DMS79 (cell line): ENCODE data around the gene ADNP.

Experiments used
- DNase-seq: peaks from one replicate; lab custom pipeline; 2025; lab: John Stamatoyannopoulos, UW

ADNP gene

GRCh38 chr20:50872560-50873425, 58.4 kb downstream of the ADNP start:
- DNase-seq = no peak

GRCh38 chr20:50870561-50871161, 60.6 kb downstream of the ADNP start:
- DNase-seq = no peak

GRCh38 chr20:50868509-50869495, 62.4 kb downstream of the ADNP start:
- no peak for DNase-seq

GRCh38 chr20:50867805-50868204, 63.4 kb downstream of the ADNP start:
- no peak for DNase-seq

- DNase-seq = no peak
These were observed 64.4 kb downstream of the ADNP start for GRCh38 chr20:50866831-50867230.

GRCh38 chr20:50866036-50866685, 65.1 kb downstream of the ADNP start:
- no peak for DNase-seq

GRCh38 chr20:50865591-50865990, 65.6 kb downstream of the ADNP start:
- DNase-seq = no peak

- no peak for DNase-seq
These were observed 66.1 kb downstream of the ADNP start for GRCh38 chr20:50865114-50865513.

- DNase-seq = no peak
These were observed 68.7 kb downstream of the ADNP start for GRCh38 chr20:50862546-50862945.

GRCh38 chr20:50861012-50861411, 70.2 kb downstream of the ADNP start:
- no peak for DNase-seq

- no peak for DNase-seq
These were observed 72.1 kb downstream of the ADNP start for GRCh38 chr20:50859161-50859560.

GRCh38 chr20:50858525-50858924, 72.7 kb downstream of the ADNP start:
- no peak for DNase-seq

GRCh38 chr20:50857348-50857747, 73.9 kb downstream of the ADNP start:
- no peak for DNase-seq

- DNase-seq = no peak
These were observed 74.7 kb downstream of the ADNP start for GRCh38 chr20:50856475-50857041.

GRCh38 chr20:50855498-50856474, 75.5 kb downstream of the ADNP start:
- DNase-seq = no peak

GRCh38 chr20:50854506-50855249, 76.6 kb downstream of the ADNP start:
- no peak for DNase-seq

- DNase-seq = no peak
These were observed 79.2 kb downstream of the ADNP start for GRCh38 chr20:50852085-50852484.

GRCh38 chr20:50850721-50851286, 80.4 kb downstream of the ADNP start:
- no peak for DNase-seq
